Activated CD8-positive, alpha-beta memory T cell treated with anti-CD3 and anti-CD28 coated beads, Interleukin-2, amount 50 U/mL, for 24 hours (primary cell): Measurements from ENCODE around the gene PLD6.
"Not testable (repeated sequence)": the region's sequence is repeated elsewhere in the genome, so short reads cannot be mapped to it uniquely, and the experiment has no call there.

Experiments
- DNase-seq: peaks from one replicate; pipeline ENCODE4 v3.0.0-alpha.2; 2020; ENCODE audit errors: extremely low read depth

PLD6 gene, protein sequence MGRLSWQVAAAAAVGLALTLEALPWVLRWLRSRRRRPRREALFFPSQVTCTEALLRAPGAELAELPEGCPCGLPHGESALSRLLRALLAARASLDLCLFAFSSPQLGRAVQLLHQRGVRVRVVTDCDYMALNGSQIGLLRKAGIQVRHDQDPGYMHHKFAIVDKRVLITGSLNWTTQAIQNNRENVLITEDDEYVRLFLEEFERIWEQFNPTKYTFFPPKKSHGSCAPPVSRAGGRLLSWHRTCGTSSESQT

DNA sequence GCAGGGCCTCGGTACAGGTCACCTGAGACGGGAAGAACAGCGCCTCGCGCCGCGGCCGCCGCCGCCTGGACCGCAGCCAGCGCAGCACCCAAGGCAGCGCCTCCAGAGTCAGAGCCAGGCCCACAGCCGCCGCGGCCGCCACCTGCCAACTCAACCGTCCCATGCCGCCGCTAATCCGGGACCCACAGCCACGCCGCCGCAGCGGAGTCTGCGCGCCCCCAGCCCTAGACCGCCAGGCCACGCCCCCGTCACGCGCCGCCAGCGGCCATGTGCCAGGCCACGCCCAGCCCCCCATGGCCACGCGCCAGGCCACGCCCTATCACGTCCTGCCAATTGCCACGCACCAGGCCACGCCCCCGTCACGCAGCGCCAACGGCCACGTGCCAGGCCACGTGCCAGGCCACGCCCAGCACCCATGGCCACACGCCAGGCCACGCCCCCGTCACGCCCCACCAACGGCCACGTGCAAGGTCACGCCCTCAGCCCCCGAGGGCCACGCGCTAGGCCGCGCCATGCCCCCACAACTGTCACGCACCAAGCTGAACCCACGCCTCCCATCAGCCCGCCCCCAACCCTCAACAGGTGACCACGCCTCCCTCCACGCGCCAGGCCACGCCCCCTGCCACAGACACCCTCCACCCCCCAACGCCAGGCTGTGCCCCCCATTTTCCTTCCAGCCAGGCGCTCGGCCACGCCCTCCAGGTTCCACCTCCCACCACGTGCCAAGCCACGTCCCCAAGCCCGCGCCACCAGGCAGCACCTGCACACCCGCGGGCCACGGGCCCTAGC, at the start of gene PLD6:
PLD6 (minus strand) TSS at position 210 of the 789 bp plus-strand sequence; CDS start at position 163, 47 bp downstream.
- DNase-seq: peak; percentile 66

GRCh38 chr17:17255689-17256088, 49.6 kb upstream of the PLD6 start:
- DNase-seq: not testable (repeated sequence)

- DNase-seq: no peak
These were observed 47.9 kb upstream of the PLD6 start for GRCh38 chr17:17254036-17254435.

- no peak for DNase-seq
These were observed 47.3 kb upstream of the PLD6 start for GRCh38 chr17:17253406-17253805.

GRCh38 chr17:17252149-17252661, 46.1 kb upstream of the PLD6 start:
- DNase-seq: no peak

DNA sequence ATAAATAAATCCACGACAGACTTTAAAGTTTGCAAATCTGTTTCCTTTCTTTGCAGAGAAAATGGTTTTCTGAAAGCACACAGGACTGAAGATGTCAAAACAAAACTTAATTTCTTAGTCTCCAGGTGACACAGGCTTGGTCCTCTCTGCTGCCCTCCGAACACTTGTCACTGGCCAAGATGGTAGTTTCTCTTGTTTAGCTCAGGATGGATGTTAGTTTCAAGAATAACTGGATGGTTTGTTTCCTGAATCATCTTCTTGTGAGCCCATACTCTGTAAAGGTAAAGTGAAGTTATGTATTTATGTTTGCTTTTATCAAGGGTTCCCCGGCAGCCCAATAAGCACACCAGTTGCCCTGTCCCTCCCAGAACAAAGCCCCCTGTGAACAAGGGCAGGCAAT, 40.7 kb upstream of the PLD6 start:
- DNase-seq: no peak

DNA sequence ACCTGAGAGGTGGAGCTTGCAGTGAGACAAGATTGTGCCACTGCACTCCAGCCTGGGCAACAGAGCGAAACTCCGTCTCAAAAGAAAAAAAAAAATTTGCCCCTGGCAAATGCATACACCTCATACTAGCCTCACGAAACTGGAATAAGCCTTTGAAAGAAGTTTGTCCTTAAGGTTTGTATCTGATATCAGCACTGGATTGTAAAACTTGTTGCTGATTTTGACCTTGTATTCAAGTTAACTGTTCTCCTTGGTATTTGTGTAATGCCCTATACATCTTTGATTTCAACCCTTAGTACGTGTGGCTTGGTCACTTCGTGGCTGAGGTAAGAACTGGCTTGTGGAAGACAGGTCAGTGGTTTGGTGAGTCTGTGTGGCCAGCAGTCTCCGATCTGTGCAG, 37.0 kb upstream of the PLD6 start:
- DNase-seq: no peak

DNA sequence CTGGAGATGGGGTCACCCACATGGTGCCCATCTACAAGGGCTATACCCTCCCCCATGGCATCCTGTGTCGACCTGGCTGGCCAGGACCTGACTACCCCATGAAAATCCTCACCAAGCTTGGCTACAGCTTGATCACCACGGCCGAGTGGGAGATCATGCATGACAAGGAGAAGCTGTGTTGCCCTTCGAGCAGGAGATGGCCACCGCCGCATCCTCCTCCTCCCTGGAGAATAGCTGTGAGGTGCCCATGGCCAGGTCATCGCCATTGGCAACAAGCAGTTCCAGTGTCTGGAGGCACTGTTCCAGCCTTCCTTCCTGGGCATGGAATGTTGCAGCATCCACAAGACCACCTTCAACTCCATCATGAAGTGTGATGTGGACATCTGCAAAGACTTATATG, 36.1 kb upstream of the PLD6 start:
- no peak for DNase-seq

GRCh38 chr17:17241656-17242055, 35.5 kb upstream of the PLD6 start:
- no peak for DNase-seq

DNA sequence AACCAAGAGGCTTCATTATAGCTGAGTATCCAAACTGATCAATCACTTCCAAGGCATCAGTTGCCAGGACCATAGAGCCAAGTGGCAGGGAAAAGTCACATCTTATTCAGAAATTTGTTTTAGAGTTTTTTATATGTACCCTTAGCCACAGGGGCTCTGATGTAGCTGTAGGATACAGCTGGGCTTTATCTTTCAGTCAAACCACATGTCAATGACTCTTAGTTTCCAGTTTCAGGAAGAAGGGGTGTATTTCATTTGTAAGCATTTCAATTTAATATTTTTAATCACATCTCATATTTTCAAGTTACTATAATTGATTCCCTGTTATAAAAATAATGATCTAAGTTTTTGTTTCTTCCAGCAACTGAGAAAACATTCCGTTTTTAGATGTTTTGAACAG, 33.7 kb upstream of the PLD6 start:
- DNase-seq: no peak

DNA sequence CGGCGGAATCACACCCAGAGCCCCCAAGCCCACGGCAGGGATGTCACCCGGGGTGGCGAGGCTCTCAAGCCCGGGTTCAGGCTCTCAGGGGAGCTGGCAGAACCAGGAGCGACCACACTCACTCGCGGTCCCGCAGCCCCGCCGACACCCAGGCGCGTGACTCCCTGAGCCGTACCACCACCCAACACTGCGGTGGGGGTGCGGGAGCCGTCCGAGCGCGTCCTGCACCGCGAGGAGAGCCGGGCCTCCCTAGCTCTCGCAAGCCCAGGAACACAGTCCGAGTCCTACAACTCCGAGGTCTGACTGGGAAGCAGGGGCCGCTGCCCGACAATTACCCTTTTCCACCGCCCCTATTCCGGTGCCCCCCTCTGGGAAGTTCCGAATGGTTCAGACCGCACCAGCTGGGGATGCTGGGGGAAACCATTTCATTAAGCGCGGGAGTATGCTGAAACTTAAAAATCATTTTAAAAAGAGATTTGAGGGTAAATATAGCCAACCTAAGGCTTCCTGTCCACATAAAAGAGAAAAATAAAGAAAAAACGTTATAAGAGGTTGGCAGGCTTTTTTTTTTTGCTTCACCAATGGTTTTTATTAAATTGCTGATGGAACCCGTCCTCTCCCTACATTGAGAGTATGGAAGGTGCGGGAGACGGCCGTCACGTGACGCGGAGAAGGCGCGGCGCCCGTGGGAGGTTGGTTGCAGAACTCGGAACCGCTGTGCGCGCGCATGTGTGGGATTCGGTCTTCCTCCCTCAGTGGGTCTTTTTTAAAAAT, 31.1 kb upstream of the PLD6 start, which contains the start of gene FLCN:
FLCN (minus strand) TSS at position 143 of the 774 bp plus-strand sequence. CDS start 9,031 bp downstream, outside the sequence.
- DNase-seq: peak; percentile 72

GRCh38 chr17:17236295-17237025, 30.3 kb upstream of the PLD6 start:
- no peak for DNase-seq

- DNase-seq: no peak
These were observed 29.4 kb upstream of the PLD6 start for GRCh38 chr17:17235212-17236174.

DNA sequence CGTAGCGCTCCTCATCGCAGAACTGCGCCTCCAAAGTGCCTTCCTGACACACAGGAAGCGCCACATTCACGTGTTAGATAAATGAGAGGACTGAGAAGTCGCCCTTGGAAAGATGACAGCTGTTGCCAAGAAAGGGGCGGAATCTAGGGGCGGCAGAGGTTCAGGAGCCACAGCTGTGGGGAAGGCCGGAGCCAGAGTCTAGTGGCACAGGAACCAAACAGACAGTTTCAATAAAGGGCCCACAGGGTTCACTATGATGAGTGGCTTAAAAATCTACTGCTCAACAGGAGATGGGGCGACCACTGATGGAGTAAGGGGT, 26.1 kb upstream of the PLD6 start:
- no peak for DNase-seq

DNA sequence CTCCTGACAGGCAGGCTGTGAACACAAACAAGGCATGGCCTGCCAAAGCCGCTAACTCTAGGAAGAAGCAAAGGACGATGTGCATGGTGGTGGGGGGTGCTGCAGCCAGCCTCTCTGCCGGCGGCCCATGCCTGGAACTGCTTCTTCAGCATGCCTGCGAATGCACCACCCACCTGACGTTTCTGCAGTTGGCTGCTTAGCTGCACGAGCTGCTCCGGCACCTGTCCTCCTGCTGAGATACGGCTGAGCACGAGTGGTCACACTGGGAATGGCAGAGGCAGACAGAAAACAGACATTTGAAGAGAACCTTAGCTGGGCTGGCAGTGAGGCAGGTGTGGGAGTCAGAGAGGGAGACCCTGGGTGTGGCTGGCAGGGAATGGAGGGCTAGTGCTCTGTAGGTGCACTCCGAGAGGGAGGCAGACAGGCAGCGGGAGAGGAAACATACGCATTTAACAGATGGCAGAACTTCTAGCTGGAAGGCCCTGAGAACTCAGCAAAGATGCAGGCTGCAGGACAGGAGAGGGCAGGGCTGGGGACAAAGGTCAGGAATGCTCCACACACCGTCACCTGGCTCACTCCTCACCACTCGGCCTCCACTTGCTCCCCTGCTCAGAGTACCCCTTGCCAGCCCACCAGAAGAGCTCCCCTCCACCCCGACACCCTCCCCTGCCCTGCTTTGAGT, 25.6 kb upstream of the PLD6 start:
- DNase-seq: no peak

- DNase-seq: no peak
These were observed 23.6 kb upstream of the PLD6 start for GRCh38 chr17:17229416-17230384.

- DNase-seq: no peak
These were observed 22.6 kb upstream of the PLD6 start for GRCh38 chr17:17228521-17229279.
